Activated T-helper 17 cell treated with anti-CD3 and anti-CD28 coated beads, Interleukin-2, amount 50 U/mL, for 72 hours (primary cell): Measurements from ENCODE around the gene GMPS. TPM values are rescaled to one million over a fixed set of nuclear protein-coding genes. Genes with fewer than 3 reads are reported as not detected.
A peak's percentile ranks its signal among the peaks of the same experiment; 100 is the strongest.
"Not testable (repeated sequence)": the region's sequence is repeated elsewhere in the genome, so short reads cannot be mapped to it uniquely, and the experiment has no call there.

Experiments used
- ATAC-seq: fragments of 150-1000 bp; cut with Tn5 transposase; replicated peaks from 2 replicates; pipeline ENCODE4 v1.10.0; 2021; ENCODE audit warnings: mild to moderate bottlenecking, moderate library complexity
- H3K27ac Mint-ChIP-seq: one replicate; pipeline ENCODE4 v1.8.0; 2022; ENCODE audit warnings: mixed read lengths
- H3K27me3 Mint-ChIP-seq: one replicate; pipeline ENCODE4 v1.8.0; 2022; ENCODE audit warnings: mixed read lengths
- H3K36me3 Mint-ChIP-seq: one replicate; pipeline ENCODE4 v1.8.0; 2022; ENCODE audit warnings: low read depth, mild to moderate bottlenecking, mixed read lengths
- H3K4me1 Mint-ChIP-seq: one replicate; pipeline ENCODE4 v1.8.0; 2022; ENCODE audit warnings: mixed read lengths
- H3K4me3 Mint-ChIP-seq: one replicate; pipeline ENCODE4 v1.8.0; 2022; ENCODE audit warnings: mild to moderate bottlenecking, mixed read lengths
- H3K9me3 Mint-ChIP-seq: one replicate; pipeline ENCODE4 v1.8.0; 2022; ENCODE audit warnings: mixed read lengths
- total RNA-seq, 2 donors: library from RNA; stranded (reverse); gene quantifications; one replicate each; pipeline ENCODE4 v1.2.3, GENCODE V29; 2022

GMPS gene
- total RNA-seq, result 100 to 1,000 TPM in 1 of 2 donors, 10 to 100 TPM in 1; 83.5 to 113 TPM

GRCh38 chr3:155870133-155870944 lies at the start of gene GMPS:
GMPS (plus strand) TSS chr3:155870650; CDS start chr3:155870871, 221 bp downstream.
- ATAC-seq, result peak; percentile 94
- Mint-ChIP-seq H3K27me3 (no peaks in the 10 kb centered on the region), H3K4me1 (peaks cover 3% of the 10 kb centered on the region), H3K36me3 (peaks cover 6% of the 10 kb centered on the region), H3K4me3 (peak within 1 kb of the TSS; percentile 88), H3K27ac (peak within 1 kb of the TSS; percentile 89), H3K9me3 (no peaks in the 10 kb centered on the region)

- H3K4me1 Mint-ChIP-seq, H3K27ac Mint-ChIP-seq, ATAC-seq, H3K27me3 Mint-ChIP-seq, H3K9me3 Mint-ChIP-seq, H3K4me3 Mint-ChIP-seq: not testable (repeated sequence)
- peaks cover 70% of the 10 kb centered on the region for H3K36me3 Mint-ChIP-seq
Observed at GRCh38 chr3:155828490-155829098, 41.9 kb upstream of the GMPS start.

GRCh38 chr3:155835341-155836071 lies 34.9 kb upstream of the GMPS start:
- Mint-ChIP-seq H3K4me3 (no peak overlapping the region), H3K4me1 (peaks cover 9% of the 10 kb centered on the region), H3K36me3 (peaks cover 57% of the 10 kb centered on the region), H3K27me3 (no peaks in the 10 kb centered on the region), H3K27ac (no peak overlapping the region), H3K9me3 (no peaks in the 10 kb centered on the region)
- no peak for ATAC-seq

- peaks cover 38% of the 10 kb centered on the region for H3K36me3 Mint-ChIP-seq
- no peak overlapping the region for H3K27ac Mint-ChIP-seq
- H3K9me3 Mint-ChIP-seq, result no peaks in the 10 kb centered on the region
- no peak overlapping the region for H3K4me3 Mint-ChIP-seq
- peaks cover 23% of the 10 kb centered on the region for H3K4me1 Mint-ChIP-seq
- ATAC-seq, result no peak
- no peaks in the 10 kb centered on the region for H3K27me3 Mint-ChIP-seq
Observed at GRCh38 chr3:155843569-155843968, 26.9 kb upstream of the GMPS start.

- peaks cover 55% of the 10 kb centered on the region for H3K36me3 Mint-ChIP-seq
- H3K27me3 Mint-ChIP-seq, result no peaks in the 10 kb centered on the region
- H3K9me3 Mint-ChIP-seq, result no peaks in the 10 kb centered on the region
- ATAC-seq, result peak; percentile 40
- H3K4me1 Mint-ChIP-seq, result peaks cover 27% of the 10 kb centered on the region
- H3K4me3 Mint-ChIP-seq, result peak overlapping the region; percentile 40
- H3K27ac Mint-ChIP-seq, result peak overlapping the region; percentile 48
Observed at GRCh38 chr3:155846119-155846518, 24.3 kb upstream of the GMPS start.

GRCh38 chr3:155847993-155848392 lies 22.5 kb upstream of the GMPS start:
- no peak overlapping the region for H3K27ac Mint-ChIP-seq
- H3K4me1 Mint-ChIP-seq, result peaks cover 29% of the 10 kb centered on the region

GRCh38 chr3:155849404-155849803 lies 21.0 kb upstream of the GMPS start:
- not testable (repeated sequence) for ATAC-seq, H3K27me3 Mint-ChIP-seq, H3K9me3 Mint-ChIP-seq, H3K27ac Mint-ChIP-seq
- Mint-ChIP-seq H3K4me1 (peaks cover 25% of the 10 kb centered on the region), H3K36me3 (peaks cover 79% of the 10 kb centered on the region), H3K4me3 (peak overlapping the region; percentile 34)

More at GRCh38 chr3:155847993-155848392, 22.5 kb upstream of the GMPS start:
- Mint-ChIP-seq H3K4me3 (peak overlapping the region; percentile 25), H3K27me3 (no peaks in the 10 kb centered on the region), H3K9me3 (no peaks in the 10 kb centered on the region), H3K36me3 (peaks cover 71% of the 10 kb centered on the region)
- ATAC-seq, result no peak

- H3K4me3 Mint-ChIP-seq, result peak overlapping the region; percentile 87
- peak overlapping the region; percentile 94 for H3K27ac Mint-ChIP-seq
- ATAC-seq, result no peak
- H3K36me3 Mint-ChIP-seq, result peaks cover 62% of the 10 kb centered on the region
- no peaks in the 10 kb centered on the region for H3K9me3 Mint-ChIP-seq
- H3K27me3 Mint-ChIP-seq, result no peaks in the 10 kb centered on the region
- H3K4me1 Mint-ChIP-seq, result peaks cover 15% of the 10 kb centered on the region
Observed at GRCh38 chr3:155852341-155852740, 18.1 kb upstream of the GMPS start.

GRCh38 chr3:155853214-155854140 lies 17.0 kb upstream of the GMPS start:
- ATAC-seq, result peak; percentile 4
- H3K27ac Mint-ChIP-seq, result peak overlapping the region; percentile 94
- H3K4me1 Mint-ChIP-seq, result peaks cover 9% of the 10 kb centered on the region
- no peaks in the 10 kb centered on the region for H3K27me3 Mint-ChIP-seq
- H3K9me3 Mint-ChIP-seq, result no peaks in the 10 kb centered on the region
- peaks cover 51% of the 10 kb centered on the region for H3K36me3 Mint-ChIP-seq
- peak overlapping the region; percentile 87 for H3K4me3 Mint-ChIP-seq

- Mint-ChIP-seq H3K4me1 (peaks cover 7% of the 10 kb centered on the region), H3K9me3 (no peaks in the 10 kb centered on the region), H3K27ac (peak within 1 kb of the TSS; percentile 94), H3K4me3 (peak within 1 kb of the TSS; percentile 87), H3K36me3 (peaks cover 46% of the 10 kb centered on the region), H3K27me3 (no peaks in the 10 kb centered on the region)
- ATAC-seq, result peak; percentile 94
Observed at GRCh38 chr3:155854141-155854940, 16.1 kb upstream of the GMPS start, which contains the start of gene SLC33A1. SLC33A1 (minus strand) TSS chr3:155854427; CDS start chr3:155853997, 430 bp downstream.

GRCh38 chr3:155859859-155860258 lies 10.6 kb upstream of the GMPS start:
- no peak for ATAC-seq
- Mint-ChIP-seq H3K36me3 (peaks cover under 1% of the 10 kb centered on the region), H3K4me3 (no peak overlapping the region), H3K27ac (no peak overlapping the region), H3K27me3 (no peaks in the 10 kb centered on the region), H3K4me1 (peaks cover 9% of the 10 kb centered on the region), H3K9me3 (no peaks in the 10 kb centered on the region)

- H3K4me1 Mint-ChIP-seq, H3K27ac Mint-ChIP-seq, H3K27me3 Mint-ChIP-seq, H3K36me3 Mint-ChIP-seq, ATAC-seq, H3K4me3 Mint-ChIP-seq, H3K9me3 Mint-ChIP-seq: not testable (repeated sequence)
Observed at GRCh38 chr3:155860424-155860823, 10.0 kb upstream of the GMPS start.
